HepG2 (cell line): ENCODE data around the gene FAM83C. TPM values are rescaled to one million over a fixed set of nuclear protein-coding genes. Genes with fewer than 3 reads are reported as not detected.

Experiments used
- ATAC-seq: fragments of 200-7000 bp; cut with Tn5 transposase; 3 replicates; pipeline ENCODE4 v1.9.1; 2020; ENCODE audit warnings: mild to moderate bottlenecking, moderate library complexity
- BruUV-seq: library from RNA; stranded (reverse); fragments of 400-500 nt; replicated peaks from 2 replicates; lab custom pipeline; 2021; lab: Mats Ljungman, UMichigan
- CTCF ChIA-PET: fragments of 300-600 bp; formaldehyde crosslinking; extraction: SDS; loops from one replicate; lab custom pipeline; 2021; ENCODE audit warnings: low total read pairs, inconsistent platforms, low intra/inter-chr PET ratio; lab: Yijun Ruan, JAX
- POLR2A ChIA-PET: fragments of 350-600 bp; sonication (Branson Sonifier 250); formaldehyde crosslinking; loops from one replicate; lab custom pipeline; 2020; ENCODE audit warnings: antibody characterized with exemption, inconsistent platforms; lab: Yijun Ruan, JAX
- DNase-seq: peaks from one replicate; pipeline ENCODE4 v3.0.0-alpha.2; 2015; ENCODE audit warnings: low spot score
- FAIRE-seq: peaks from 3 replicates; lab custom pipeline; 2011; peaks lifted over from hg19 to GRCh38; lab: Jason Lieb, UNC
- H2AFZ ChIP-seq: one replicate; pipeline ENCODE4 v1.6.1; 2011; ENCODE audit warnings: low read length, inconsistent platforms
- H3K27ac ChIP-seq: fragments of 300-600 bp; 3 replicates; pipeline ENCODE4 v1.8.0; 2011; ENCODE audit warnings: mixed run types, mild to moderate bottlenecking, mixed read lengths, low read length, inconsistent platforms; ENCODE audit not compliant: insufficient read depth; ENCODE audit errors: extremely low read length
- H3K27me3 ChIP-seq, 2 experiments: fragments of 200-600 bp in 1 of 2; 2 replicates in 1 of 2; 3 replicates in 1 of 2; pipeline versions ENCODE4 v1.6.0 to v1.8.0; 2011; ENCODE audit warnings: low read length in 2 of 2, mild to moderate bottlenecking in 2 of 2, moderate library complexity in 2 of 2, inconsistent platforms in 1 of 2; ENCODE audit not compliant: insufficient read depth in 2 of 2, control insufficient read depth in 1 of 2
- H3K36me3 ChIP-seq, 2 experiments: fragments of 200-600 bp in 1 of 2; replicated peaks in 1 of 2; 2 replicates in 1 of 2; 3 replicates in 1 of 2; pipeline versions ENCODE4 v1.5.1 to v1.8.0; 2011; ENCODE audit warnings: low read length in 2 of 2, inconsistent platforms in 1 of 2; ENCODE audit not compliant: insufficient read depth in 2 of 2, control insufficient read depth in 1 of 2
- H3K4me1 ChIP-seq: 2 replicates; pipeline ENCODE4 v1.5.1; 2012; ENCODE audit warnings: low read length, inconsistent platforms; ENCODE audit not compliant: insufficient read depth
- H3K4me2 ChIP-seq: 2 replicates; pipeline ENCODE4 v1.6.0; 2011; ENCODE audit warnings: low read depth, low read length, inconsistent platforms
- H3K4me3 ChIP-seq, 3 experiments: fragments of 200-600 bp in 1 of 3; sonication (generic), shearing (Covaris generic) in 1 of 3; replicated peaks in 1 of 3; 2 replicates each; pipeline ENCODE4 v1.5.1; 2011 to 2016; ENCODE audit warnings: low read length in 3 of 3, inconsistent platforms in 2 of 3, low read depth in 2 of 3, mild to moderate bottlenecking in 2 of 3, control low read depth in 1 of 3, mixed read lengths in 1 of 3; ENCODE audit not compliant: insufficient read depth in 1 of 3
- H3K79me2 ChIP-seq: one replicate; pipeline ENCODE4 v1.6.1; 2011; ENCODE audit warnings: low read length, inconsistent platforms; ENCODE audit not compliant: insufficient read depth
- H3K9ac ChIP-seq: 2 replicates; pipeline ENCODE4 v1.6.0; 2011; ENCODE audit warnings: mild to moderate bottlenecking, low read depth, low read length, inconsistent platforms; ENCODE audit not compliant: insufficient read depth
- H3K9me3 ChIP-seq: 2 replicates; pipeline ENCODE4 v1.5.1; 2012; ENCODE audit warnings: mild to moderate bottlenecking, low read length
- H4K20me1 ChIP-seq: 2 replicates; pipeline ENCODE4 v1.6.0; 2011; ENCODE audit warnings: inconsistent platforms, mild to moderate bottlenecking, low read length, moderate library complexity; ENCODE audit not compliant: insufficient read depth
- ETV5 ChIP-seq: IDR thresholded peaks from 2 replicates; pipeline ENCODE4 v1.6.1; 2018; ENCODE audit warnings: missing biosample characterization, missing genetic modification reagents, inconsistent platforms, borderline replicate concordance
- HNF4G ChIP-seq, 2 experiments: sonication (generic) in 1 of 2; formaldehyde crosslinking in 1 of 2; IDR thresholded peaks; 2 replicates each; pipeline versions ENCODE4 v1.4.0 to v1.6.1; 2011 to 2020; ENCODE audit warnings: borderline replicate concordance in 2 of 2, low read depth in 2 of 2, mild to moderate bottlenecking in 2 of 2, low read length in 1 of 2, missing genetic modification reagents in 1 of 2, moderate library complexity in 1 of 2
- MEF2D ChIP-seq: sonication (generic); formaldehyde crosslinking; IDR thresholded peaks from 2 replicates; pipeline ENCODE4 v1.5.1; 2020; ENCODE audit warnings: mild to moderate bottlenecking, missing genetic modification reagents
- RFXANK ChIP-seq: IDR thresholded peaks from 2 replicates; pipeline ENCODE4 v1.6.1; 2016
- RXRA ChIP-seq: sonication (generic); formaldehyde crosslinking; IDR thresholded peaks from 2 replicates; pipeline ENCODE4 v1.5.1; 2020; ENCODE audit warnings: missing genetic modification reagents
- SATB2 ChIP-seq: sonication (generic); formaldehyde crosslinking; IDR thresholded peaks from 2 replicates; pipeline ENCODE4 v1.5.0; 2020; ENCODE audit warnings: missing genetic modification reagents
- SIX1 ChIP-seq: sonication (generic); formaldehyde crosslinking; IDR thresholded peaks from 2 replicates; pipeline ENCODE4 v1.4.0; 2020; ENCODE audit warnings: missing genetic modification reagents, borderline replicate concordance
- ZNF101 ChIP-seq: sonication (generic); formaldehyde crosslinking; IDR thresholded peaks from 2 replicates; pipeline ENCODE4 v1.4.0; 2020; ENCODE audit warnings: mild to moderate bottlenecking, low read depth, missing genetic modification reagents, borderline replicate concordance
- ZNF138 ChIP-seq: sonication (generic); formaldehyde crosslinking; IDR thresholded peaks from 2 replicates; pipeline ENCODE4 v1.5.0; 2020; ENCODE audit warnings: mild to moderate bottlenecking, low read depth, missing genetic modification reagents
- WGBS: methylation state at CpG from one replicate; pipeline ENCODE4 v1.1.6; 2017; ENCODE audit warnings: low lambda C conversion rate; 5-methylcytosine and 5-hydroxymethylcytosine counted together
- in situ Hi-C: cut with HindIII; loops from 2 replicates; pipeline ENCODE4 v1.10.0; 2017; ENCODE audit warnings: low pct_unique_long_range_greater_than_20kb; ENCODE audit not compliant: extremely low pct_ligation_motif_present
- intact Hi-C: fragments of 100-400 bp; cut with micrococcal nuclease; formaldehyde crosslinking; loops from one replicate; pipeline ENCODE4 v1.10.0; 2022; ENCODE audit not compliant: unreplicated experiment
- polyA plus RNA-seq, 8 experiments: library from polyadenylated mRNA; depleted of rRNA in 3 of 8; stranded (reverse) in 7 of 8; unstranded in 1 of 8; fragments of >200 nt; fragmentation: Illumina TruSeq in 4 of 8; extraction: Trizol in 4 of 8; gene quantifications; 2 replicates each; pipeline versions ENCODE4 v1.2.1 to v1.2.3, GENCODE V29; 2011 to 2016; ENCODE audit warnings: low read depth in 4 of 8, missing spikeins in 1 of 8, mixed read lengths in 1 of 8; ENCODE audit not compliant: insufficient read depth in 1 of 8
- total RNA-seq, 5 experiments: library from RNA; depleted of rRNA; stranded (reverse); fragments of >200 nt; fragmentation: Illumina TruSeq; extraction: Trizol; gene quantifications; 2 replicates each; pipeline ENCODE4 v1.2.3, GENCODE V29; 2016; ENCODE audit warnings: low read depth in 1 of 5
- TF ChIP-seq, protein P1 (sequence below): sonication (generic); formaldehyde crosslinking; IDR thresholded peaks from 2 replicates; pipeline ENCODE4 v1.8.0; 2022; ENCODE audit warnings: low read depth, missing genetic modification reagents
- TF ChIP-seq, protein P2 (sequence below): sonication (generic); formaldehyde crosslinking; IDR thresholded peaks from 2 replicates; pipeline ENCODE4 v1.9.0; 2021; ENCODE audit warnings: missing genetic modification reagents, borderline replicate concordance
- TF ChIP-seq, protein P3 (sequence below): sonication (generic); formaldehyde crosslinking; IDR thresholded peaks from 2 replicates; pipeline ENCODE4 v1.5.0; 2020; ENCODE audit warnings: missing genetic modification reagents

The FAM83C gene
- total and polyA plus RNA-seq, 2 of the 13 experiments (the other 11 are each of a cell fraction or from before 2014, with no cell fraction given), result 0.04 TPM; not detected in 1

DNA sequence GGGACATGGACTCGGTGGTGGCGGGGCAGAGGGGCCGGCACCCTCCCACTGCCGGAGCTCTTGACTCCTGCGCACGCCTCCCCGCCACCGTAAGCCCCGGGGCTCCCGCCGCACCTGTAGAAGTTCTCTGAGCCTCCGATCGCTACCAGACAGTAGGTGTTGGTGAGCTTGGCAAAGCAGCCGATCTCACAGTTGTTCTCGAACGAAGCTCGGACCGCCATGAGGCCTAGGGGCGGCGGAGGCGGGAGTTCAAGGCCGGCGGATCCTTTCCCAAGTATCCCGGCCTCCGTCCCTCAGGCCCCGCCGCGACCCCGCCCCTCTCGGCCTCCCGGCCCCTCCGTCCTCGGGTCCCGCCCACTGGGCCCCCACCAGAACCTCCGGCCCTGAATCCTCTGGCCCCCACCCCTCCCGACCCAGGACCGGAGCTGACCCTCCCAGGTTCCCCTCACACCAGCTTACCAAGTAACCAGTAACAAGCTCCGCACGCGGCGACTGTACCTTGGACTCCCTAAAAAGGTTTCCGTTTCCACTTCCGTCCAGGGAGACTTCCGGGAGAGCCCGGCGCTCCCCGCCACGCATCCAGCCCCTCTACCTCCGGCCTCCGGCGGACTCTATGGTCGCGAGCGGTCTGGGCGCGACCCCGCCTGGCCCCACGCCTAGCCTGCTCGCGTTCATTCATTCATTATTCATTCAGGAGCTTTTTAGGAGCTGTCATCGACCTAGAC, 7.8 kb downstream of the FAM83C start, which contains the start of gene EIF6:
TSS of gene EIF6 (minus strand) at position 506 of the 725 bp plus-strand sequence. CDS start at position 221, 285 bp downstream.
- ATAC-seq (peak; percentile 76), DNase-seq (peak; percentile 99), FAIRE-seq (peak; percentile 77)
- no TSS peak for BruUV-seq
- intact Hi-C loops (no loop called here), in situ Hi-C loops (no loop called here)
- ChIA-PET POLR2A (interaction anchor here (0.6 to 3.5 kb wide), 41 partner anchors 10 to 670 kb away, joined by 3 to 80 read pairs (median 5); partner anchors contain the start of genes ACSS2, CEP250, EDEM2 and ERGIC3), CTCF (no interaction called here)
- Histone ChIP-seq H3K79me2 (peaks cover 45% of the 10 kb centered on the region), H3K27ac (peak within 1 kb of the TSS; percentile 95), H3K4me2 (peak within 1 kb of the TSS; percentile 91), H4K20me1 (peaks cover 23% of the 10 kb centered on the region), H3K4me1 (peaks cover 74% of the 10 kb centered on the region), H3K4me3 (peak within 1 kb of the TSS; percentile 80 to 98 (median 81)), H2AFZ (peak within 1 kb of the TSS; percentile 62), H3K27me3 (peaks cover 0 to 2% of the 10 kb centered on the region in 2 experiments; a peak in 2 of 5 replicates), H3K9me3 (no peaks in the 10 kb centered on the region), H3K36me3 (peaks cover 15 to 26% of the 10 kb centered on the region in 2 experiments), H3K9ac (peak within 1 kb of the TSS; percentile 97)
- under 1% methylated on average over 48 of the region's 61 CpGs for WGBS
- TF ChIP-seq, protein P1, sequence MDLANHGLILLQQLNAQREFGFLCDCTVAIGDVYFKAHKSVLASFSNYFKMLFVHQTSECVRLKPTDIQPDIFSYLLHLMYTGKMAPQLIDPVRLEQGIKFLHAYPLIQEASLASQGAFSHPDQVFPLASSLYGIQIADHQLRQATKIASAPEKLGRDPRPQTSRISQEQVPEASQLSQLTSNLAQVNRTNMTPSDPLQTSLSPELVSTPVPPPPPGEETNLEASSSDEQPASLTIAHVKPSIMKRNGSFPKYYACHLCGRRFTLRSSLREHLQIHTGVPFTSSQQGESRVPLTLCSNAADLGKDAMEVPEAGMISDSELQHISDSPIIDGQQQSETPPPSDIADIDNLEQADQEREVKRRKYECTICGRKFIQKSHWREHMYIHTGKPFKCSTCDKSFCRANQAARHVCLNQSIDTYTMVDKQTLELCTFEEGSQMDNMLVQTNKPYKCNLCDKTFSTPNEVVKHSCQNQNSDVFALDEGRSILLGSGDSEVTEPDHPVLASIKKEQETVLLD (CRISPR knock-in tag), result peak; percentile 93
- TF ChIP-seq HNF4G (IDR thresholded peaks at IDR 0.05; ENCODE audit: borderline replicate concordance, low read depth, low read length) (peak; percentile 93), HNF4G (CRISPR knock-in tag; IDR thresholded peaks at IDR 0.05; ENCODE audit: borderline replicate concordance, low read depth) (peak; percentile 91), ZNF101 (CRISPR knock-in tag) (0 out of 2 replicates have a peak, but pooled peaks have one; percentile 46), SIX1 (CRISPR knock-in tag) (peak; percentile 22), ETV5 (CRISPR knock-in tag) (peak; percentile 97), RFXANK (no peak), MEF2D (CRISPR knock-in tag) (peak; percentile 90), SATB2 (no peak), RXRA (CRISPR knock-in tag) (peak; percentile 90; the same call in 1 of the 2 replicates), ZNF138 (peak; percentile 19; the same call in 1 of the 2 replicates)
- TF ChIP-seq, protein P2, sequence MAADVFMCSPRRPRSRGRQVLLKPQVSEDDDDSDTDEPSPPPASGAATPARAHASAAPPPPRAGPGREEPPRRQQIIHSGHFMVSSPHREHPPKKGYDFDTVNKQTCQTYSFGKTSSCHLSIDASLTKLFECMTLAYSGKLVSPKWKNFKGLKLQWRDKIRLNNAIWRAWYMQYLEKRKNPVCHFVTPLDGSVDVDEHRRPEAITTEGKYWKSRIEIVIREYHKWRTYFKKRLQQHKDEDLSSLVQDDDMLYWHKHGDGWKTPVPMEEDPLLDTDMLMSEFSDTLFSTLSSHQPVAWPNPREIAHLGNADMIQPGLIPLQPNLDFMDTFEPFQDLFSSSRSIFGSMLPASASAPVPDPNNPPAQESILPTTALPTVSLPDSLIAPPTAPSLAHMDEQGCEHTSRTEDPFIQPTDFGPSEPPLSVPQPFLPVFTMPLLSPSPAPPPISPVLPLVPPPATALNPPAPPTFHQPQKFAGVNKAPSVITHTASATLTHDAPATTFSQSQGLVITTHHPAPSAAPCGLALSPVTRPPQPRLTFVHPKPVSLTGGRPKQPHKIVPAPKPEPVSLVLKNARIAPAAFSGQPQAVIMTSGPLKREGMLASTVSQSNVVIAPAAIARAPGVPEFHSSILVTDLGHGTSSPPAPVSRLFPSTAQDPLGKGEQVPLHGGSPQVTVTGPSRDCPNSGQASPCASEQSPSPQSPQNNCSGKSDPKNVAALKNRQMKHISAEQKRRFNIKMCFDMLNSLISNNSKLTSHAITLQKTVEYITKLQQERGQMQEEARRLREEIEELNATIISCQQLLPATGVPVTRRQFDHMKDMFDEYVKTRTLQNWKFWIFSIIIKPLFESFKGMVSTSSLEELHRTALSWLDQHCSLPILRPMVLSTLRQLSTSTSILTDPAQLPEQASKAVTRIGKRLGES, result no peak
- TF ChIP-seq, protein P3, sequence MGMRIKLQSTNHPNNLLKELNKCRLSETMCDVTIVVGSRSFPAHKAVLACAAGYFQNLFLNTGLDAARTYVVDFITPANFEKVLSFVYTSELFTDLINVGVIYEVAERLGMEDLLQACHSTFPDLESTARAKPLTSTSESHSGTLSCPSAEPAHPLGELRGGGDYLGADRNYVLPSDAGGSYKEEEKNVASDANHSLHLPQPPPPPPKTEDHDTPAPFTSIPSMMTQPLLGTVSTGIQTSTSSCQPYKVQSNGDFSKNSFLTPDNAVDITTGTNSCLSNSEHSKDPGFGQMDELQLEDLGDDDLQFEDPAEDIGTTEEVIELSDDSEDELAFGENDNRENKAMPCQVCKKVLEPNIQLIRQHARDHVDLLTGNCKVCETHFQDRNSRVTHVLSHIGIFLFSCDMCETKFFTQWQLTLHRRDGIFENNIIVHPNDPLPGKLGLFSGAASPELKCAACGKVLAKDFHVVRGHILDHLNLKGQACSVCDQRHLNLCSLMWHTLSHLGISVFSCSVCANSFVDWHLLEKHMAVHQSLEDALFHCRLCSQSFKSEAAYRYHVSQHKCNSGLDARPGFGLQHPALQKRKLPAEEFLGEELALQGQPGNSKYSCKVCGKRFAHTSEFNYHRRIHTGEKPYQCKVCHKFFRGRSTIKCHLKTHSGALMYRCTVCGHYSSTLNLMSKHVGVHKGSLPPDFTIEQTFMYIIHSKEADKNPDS (CRISPR knock-in tag), result peak; percentile 91
